SU-DHL-6 (cell line): ENCODE data around the gene VTI1A.

Experiments
- H2AFZ ChIP-seq: fragments of 200-600 bp; sonication (generic); 2 replicates; pipeline ENCODE4 v1.6.1; 2014; ENCODE audit warnings: low read depth, mild to moderate bottlenecking, moderate library complexity, mixed read lengths, antibody characterized with exemption, low read length; ENCODE audit not compliant: severe bottlenecking
- H3F3A ChIP-seq: fragments of 200-600 bp; shearing (Covaris generic); 2 replicates; pipeline ENCODE4 v1.6.0; 2016; ENCODE audit warnings: antibody characterized with exemption, mild to moderate bottlenecking; ENCODE audit not compliant: insufficient read depth
- H3K27ac ChIP-seq: fragments of 200-600 bp; sonication (generic); 2 replicates; pipeline ENCODE4 v1.5.1; 2016; ENCODE audit warnings: low read depth, mild to moderate bottlenecking, low read length, moderate library complexity, mixed read lengths
- H3K27me3 ChIP-seq: fragments of 200-600 bp; sonication (generic), shearing (Covaris generic); 2 replicates; pipeline ENCODE4 v1.6.0; 2014; ENCODE audit warnings: mild to moderate bottlenecking, low read length
- H3K36me3 ChIP-seq: fragments of 200-600 bp; sonication (generic); 2 replicates; pipeline ENCODE4 v1.6.1; 2014; ENCODE audit warnings: mild to moderate bottlenecking, low read length, mixed read lengths
- H3K4me2 ChIP-seq: fragments of 300-600, 200-600 bp; shearing (Covaris generic), sonication (generic); 2 replicates; pipeline ENCODE4 v1.6.0; 2014; ENCODE audit warnings: low read length, low read depth, mild to moderate bottlenecking; ENCODE audit not compliant: poor library complexity, severe bottlenecking
- H3K4me3 ChIP-seq: fragments of 200-600 bp; sonication (generic); 2 replicates; pipeline ENCODE4 v1.5.1; 2014; ENCODE audit warnings: antibody characterized with exemption, low read length, mild to moderate bottlenecking, mixed read lengths; ENCODE audit not compliant: insufficient read depth, poor library complexity, severe bottlenecking
- H3K79me2 ChIP-seq: fragments of 200-600 bp; sonication (generic); 2 replicates; pipeline ENCODE4 v1.6.1; 2014; ENCODE audit warnings: mild to moderate bottlenecking, low read length, moderate library complexity; ENCODE audit not compliant: insufficient read depth
- H3K9ac ChIP-seq: fragments of 200-600 bp; sonication (generic); 2 replicates; pipeline ENCODE4 v1.7.0; 2014; ENCODE audit warnings: mild to moderate bottlenecking, low read length
- H3K9me2 ChIP-seq: fragments of 200-600 bp; sonication (generic); replicated peaks from 2 replicates; pipeline ENCODE4 v1.6.1; 2014; ENCODE audit warnings: low read length; ENCODE audit not compliant: insufficient read depth
- H3K9me3 ChIP-seq: fragments of 200-600 bp; sonication (generic); 2 replicates; pipeline ENCODE4 v1.6.1; 2014; ENCODE audit warnings: low read length, mixed read lengths; ENCODE audit not compliant: insufficient read depth
- H4K20me1 ChIP-seq: fragments of 200-600 bp; sonication (generic); 2 replicates; pipeline ENCODE4 v1.6.1; 2014; ENCODE audit warnings: low read depth, mild to moderate bottlenecking, antibody characterized with exemption, low read length, moderate library complexity, mixed read lengths
- CTCF ChIP-seq: fragments of 200-600 bp; sonication (generic); IDR thresholded peaks from one replicate; pipeline ENCODE4 v1.5.1; 2017; ENCODE audit warnings: antibody characterized with exemption, mild to moderate bottlenecking, low read length, moderate library complexity; ENCODE audit not compliant: insufficient read depth, poor library complexity, severe bottlenecking
- EZH2phosphoT487 ChIP-seq: fragments of 200-600 bp; sonication (generic), shearing (Covaris generic); conservative IDR thresholded peaks from 2 replicates; pipeline ENCODE4 v1.6.1; 2018; ENCODE audit warnings: mild to moderate bottlenecking, antibody characterized with exemption, low read length, moderate library complexity, mixed read lengths

Gene VTI1A

DNA sequence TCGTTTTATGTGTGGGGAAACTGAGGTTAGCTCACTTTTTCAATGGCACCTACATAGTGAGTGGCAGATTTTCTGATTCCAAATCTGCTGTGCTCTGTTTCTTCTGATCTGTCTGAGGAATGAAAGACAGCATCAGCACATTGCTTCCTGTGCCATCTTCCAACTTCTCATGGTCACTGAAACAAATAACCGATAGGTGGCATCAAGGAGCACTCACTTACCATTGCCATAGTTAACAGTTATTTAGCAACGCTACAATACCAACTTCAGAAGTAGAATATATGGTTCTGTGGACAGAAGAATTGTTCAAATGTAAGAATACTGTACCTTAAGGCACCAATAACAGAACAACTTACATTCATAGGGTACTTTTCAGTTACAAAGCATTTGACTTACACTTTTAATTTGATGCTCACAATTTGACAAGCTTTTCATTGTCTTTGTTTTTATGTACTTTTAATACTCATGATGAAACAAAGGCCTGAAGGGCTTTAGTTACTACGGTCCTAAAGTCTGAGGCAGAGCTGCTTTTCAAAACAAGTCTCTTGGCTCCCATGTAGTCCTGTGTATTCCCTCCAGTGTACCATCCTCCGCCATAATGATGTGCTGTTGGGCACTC, 274.2 kb downstream of the VTI1A start:
- Histone ChIP-seq H4K20me1 (no peaks in the 10 kb centered on the region), H3K36me3 (no peaks in the 10 kb centered on the region), H3K79me2 (no peaks in the 10 kb centered on the region), H3K27me3 (no peaks in the 10 kb centered on the region), H3K27ac (no peak overlapping the region), H3K4me3 (no peak overlapping the region), H3K9me3 (no peaks in the 10 kb centered on the region), H3K4me2 (no peak overlapping the region), H2AFZ (no peak overlapping the region), H3F3A (no peaks in the 10 kb centered on the region), H3K9ac (no peak overlapping the region), H3K9me2 (no peaks in the 10 kb centered on the region)
- TF ChIP-seq CTCF (no peak), EZH2phosphoT487 (no peak)

GRCh38 chr10:112722758-112723157, 275.7 kb downstream of the VTI1A start:
- H3K4me3 ChIP-seq: no peak overlapping the region
- H3K27ac ChIP-seq: no peak overlapping the region
- H3K27me3 ChIP-seq: no peaks in the 10 kb centered on the region
- no peaks in the 10 kb centered on the region for H3K9me3 ChIP-seq
- no peaks in the 10 kb centered on the region for H3F3A ChIP-seq
- H3K9me2 ChIP-seq: no peaks in the 10 kb centered on the region
- H3K36me3 ChIP-seq: no peaks in the 10 kb centered on the region
- no peak overlapping the region for H2AFZ ChIP-seq
- TF ChIP-seq EZH2phosphoT487: no peak
- no peak for TF ChIP-seq CTCF
- H3K9ac ChIP-seq: no peak overlapping the region
- H3K4me2 ChIP-seq: no peak overlapping the region
- H3K79me2 ChIP-seq: no peaks in the 10 kb centered on the region
- no peaks in the 10 kb centered on the region for H4K20me1 ChIP-seq

DNA sequence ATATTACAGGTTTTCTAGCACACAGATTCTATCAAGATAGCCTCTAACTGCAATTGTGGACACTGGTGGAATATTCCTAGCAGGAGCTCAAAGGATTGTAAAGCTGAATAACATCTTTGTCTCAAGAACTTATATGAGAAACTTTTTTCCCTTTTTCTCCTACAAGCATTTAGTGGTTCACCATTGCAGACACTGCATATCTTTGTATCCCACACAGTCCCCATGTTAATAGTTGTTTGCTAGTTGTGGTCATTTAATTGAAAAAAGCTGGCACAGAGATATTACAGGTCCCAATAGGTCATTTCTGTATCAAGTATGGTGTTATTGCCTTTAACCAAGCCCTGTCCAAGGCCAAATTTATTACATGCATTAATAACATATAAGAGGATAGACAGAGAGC, 276.9 kb downstream of the VTI1A start:
- Histone ChIP-seq H3K9me2 (no peaks in the 10 kb centered on the region), H3K79me2 (no peaks in the 10 kb centered on the region), H3K4me2 (no peak overlapping the region), H3K9me3 (no peaks in the 10 kb centered on the region), H3K27ac (no peak overlapping the region), H3F3A (no peaks in the 10 kb centered on the region), H3K9ac (no peak overlapping the region), H2AFZ (no peak overlapping the region), H3K27me3 (no peaks in the 10 kb centered on the region), H3K36me3 (no peaks in the 10 kb centered on the region), H3K4me3 (no peak overlapping the region), H4K20me1 (no peaks in the 10 kb centered on the region)
- TF ChIP-seq CTCF (no peak), EZH2phosphoT487 (no peak)
